NT2/D1 (cell line): Measurements from ENCODE around the gene CHCHD4.

Experiments used
- DNase-seq: peaks from one replicate; pipeline ENCODE4 v3.0.0-alpha.2; 2011; ENCODE audit warnings: low read depth, low spot score
- H3K27me3 ChIP-seq: 2 replicates; pipeline ENCODE4 v1.6.0; 2011; ENCODE audit warnings: mild to moderate bottlenecking; ENCODE audit not compliant: insufficient read length, insufficient read depth
- H3K36me3 ChIP-seq: 2 replicates; pipeline ENCODE4 v1.6.1; 2011; ENCODE audit warnings: mild to moderate bottlenecking, low read length, mixed read lengths; ENCODE audit not compliant: insufficient read depth, insufficient read length
- H3K4me1 ChIP-seq: 2 replicates; pipeline ENCODE4 v1.5.1; 2011; ENCODE audit not compliant: insufficient read depth, insufficient read length
- H3K4me3 ChIP-seq: 2 replicates; pipeline ENCODE4 v1.5.1; 2011; ENCODE audit warnings: low read depth; ENCODE audit not compliant: insufficient read length
- H3K9ac ChIP-seq: 2 replicates; pipeline ENCODE4 v1.6.0; 2011; ENCODE audit warnings: low read depth; ENCODE audit not compliant: insufficient read length
- H3K9me3 ChIP-seq: 2 replicates; pipeline ENCODE4 v1.5.1; 2011; ENCODE audit warnings: mild to moderate bottlenecking, low read length; ENCODE audit not compliant: insufficient read depth
- SUZ12 ChIP-seq: IDR thresholded peaks from 2 replicates; pipeline ENCODE4 v1.6.1; 2011; ENCODE audit not compliant: insufficient read length, insufficient read depth; ENCODE audit errors: extremely low read depth
- YY1 ChIP-seq: IDR thresholded peaks from 2 replicates; pipeline ENCODE4 v1.6.1; 2011; ENCODE audit not compliant: insufficient read length, insufficient read depth
- ZNF274 ChIP-seq: IDR thresholded peaks from 2 replicates; pipeline ENCODE4 v1.6.1; 2011; ENCODE audit warnings: mild to moderate bottlenecking, low read depth, low read length

The CHCHD4 gene

DNA sequence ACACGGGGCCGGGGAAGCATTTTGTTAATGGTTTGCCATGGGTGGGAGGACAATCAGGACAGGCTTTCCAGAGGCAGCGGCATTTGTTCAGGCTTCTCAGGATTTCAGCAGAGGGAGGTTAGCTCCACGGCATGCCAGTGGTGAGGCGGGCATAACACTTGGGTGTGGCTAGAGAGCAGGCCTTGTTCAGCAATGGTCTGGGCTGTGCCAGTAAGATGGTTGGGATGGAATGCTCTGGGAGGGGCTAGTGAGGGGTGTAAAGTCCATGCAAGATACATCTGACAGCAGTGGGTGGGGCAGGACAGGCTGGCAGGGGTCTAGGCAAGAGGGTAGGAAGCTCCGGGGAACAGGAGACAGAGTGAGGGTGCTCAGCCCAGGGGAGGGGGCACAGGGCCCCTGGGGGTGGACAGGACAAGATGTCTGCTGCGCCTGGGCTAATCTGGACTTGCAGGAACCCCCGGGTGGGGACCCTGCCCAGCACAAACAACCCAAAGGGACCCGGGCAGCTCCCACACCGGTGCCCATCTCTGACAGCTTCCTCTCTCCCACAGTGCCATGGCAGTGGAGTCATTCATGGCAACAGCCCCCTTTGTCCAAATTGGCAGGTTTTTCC is 8.6 kb upstream of the CHCHD4 start:
- Histone ChIP-seq H3K9me3 (no peaks in the 10 kb centered on the region), H3K9ac (no peak overlapping the region), H3K4me1 (no peaks in the 10 kb centered on the region), H3K36me3 (peaks cover 100% of the 10 kb centered on the region), H3K4me3 (no peak overlapping the region), H3K27me3 (no peaks in the 10 kb centered on the region)
- TF ChIP-seq SUZ12 (no peak), ZNF274 (no peak), YY1 (no peak)
- no peak for DNase-seq

DNA sequence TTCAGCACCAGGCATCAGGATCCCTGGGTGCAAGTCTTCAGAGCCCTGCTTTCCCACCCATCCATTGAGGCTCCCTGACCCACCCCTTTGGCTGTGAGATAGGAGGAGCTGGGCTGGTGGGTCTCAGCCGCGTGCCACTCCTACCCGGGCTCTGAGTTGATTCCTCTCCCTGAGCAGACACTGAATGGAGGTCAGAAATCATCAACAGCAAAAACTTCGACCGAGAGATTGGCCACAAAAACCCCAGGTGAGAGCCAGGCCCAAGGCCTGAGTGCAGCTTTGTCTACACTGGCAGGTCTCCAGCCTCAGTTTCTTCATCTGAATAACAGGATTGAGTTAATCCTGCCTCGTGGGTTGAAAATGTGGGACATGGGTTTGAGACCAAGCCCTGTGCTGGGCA is 8.0 kb upstream of the CHCHD4 start:
- no peaks in the 10 kb centered on the region for H3K4me1 ChIP-seq
- H3K4me3 ChIP-seq: no peak overlapping the region
- TF ChIP-seq ZNF274 (no peak), YY1 (no peak), SUZ12 (no peak)
- H3K27me3 ChIP-seq: no peaks in the 10 kb centered on the region
- H3K9me3 ChIP-seq: no peaks in the 10 kb centered on the region
- no peak for DNase-seq
- H3K36me3 ChIP-seq: peaks cover 100% of the 10 kb centered on the region
- no peak overlapping the region for H3K9ac ChIP-seq

- H3K27me3 ChIP-seq: no peaks in the 10 kb centered on the region
- TF ChIP-seq SUZ12 (no peak), ZNF274 (no peak), YY1 (no peak)
- H3K9me3 ChIP-seq: no peaks in the 10 kb centered on the region
- H3K9ac ChIP-seq: no peak overlapping the region
- H3K4me1 ChIP-seq: no peaks in the 10 kb centered on the region
- no peak for DNase-seq
- no peak overlapping the region for H3K4me3 ChIP-seq
- peaks cover 100% of the 10 kb centered on the region for H3K36me3 ChIP-seq
Measured at GRCh38 chr3:14132120-14132519, 7.5 kb upstream of the CHCHD4 start.

DNA sequence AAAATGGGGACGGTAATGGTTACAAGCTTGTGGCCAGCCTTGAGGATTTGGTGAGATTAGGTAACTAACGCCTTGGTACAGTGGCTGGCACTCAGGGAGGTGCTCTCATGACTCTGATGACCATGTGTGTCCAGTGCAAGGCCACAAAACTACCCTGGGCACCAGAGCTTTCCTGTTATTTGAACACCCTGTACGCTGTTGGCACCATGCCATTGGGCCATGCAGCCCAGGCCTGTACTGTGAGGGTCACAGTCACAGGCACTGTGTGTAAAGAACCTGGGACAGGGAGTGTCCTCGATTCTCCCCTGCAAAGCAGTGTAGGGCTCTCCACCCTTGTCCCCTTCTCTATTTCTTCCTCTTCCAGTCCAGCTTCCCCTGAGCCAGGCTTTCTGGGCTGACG is 6.5 kb upstream of the CHCHD4 start:
- no peaks in the 10 kb centered on the region for H3K27me3 ChIP-seq
- H3K9me3 ChIP-seq: no peaks in the 10 kb centered on the region
- no peak overlapping the region for H3K9ac ChIP-seq
- peaks cover 100% of the 10 kb centered on the region for H3K36me3 ChIP-seq
- no peak for DNase-seq
- no peak for TF ChIP-seq SUZ12
- TF ChIP-seq ZNF274: no peak
- no peak for TF ChIP-seq YY1
- no peak overlapping the region for H3K4me3 ChIP-seq
- peaks cover 5% of the 10 kb centered on the region for H3K4me1 ChIP-seq

GRCh38 chr3:14130707-14131106 is 6.0 kb upstream of the CHCHD4 start:
- Histone ChIP-seq H3K9ac (no peak overlapping the region), H3K4me3 (no peak overlapping the region), H3K36me3 (peaks cover 98% of the 10 kb centered on the region), H3K9me3 (no peaks in the 10 kb centered on the region), H3K4me1 (peaks cover 5% of the 10 kb centered on the region), H3K27me3 (no peaks in the 10 kb centered on the region)
- no peak for DNase-seq
- TF ChIP-seq YY1: no peak
- TF ChIP-seq ZNF274: no peak
- TF ChIP-seq SUZ12: no peak

DNA sequence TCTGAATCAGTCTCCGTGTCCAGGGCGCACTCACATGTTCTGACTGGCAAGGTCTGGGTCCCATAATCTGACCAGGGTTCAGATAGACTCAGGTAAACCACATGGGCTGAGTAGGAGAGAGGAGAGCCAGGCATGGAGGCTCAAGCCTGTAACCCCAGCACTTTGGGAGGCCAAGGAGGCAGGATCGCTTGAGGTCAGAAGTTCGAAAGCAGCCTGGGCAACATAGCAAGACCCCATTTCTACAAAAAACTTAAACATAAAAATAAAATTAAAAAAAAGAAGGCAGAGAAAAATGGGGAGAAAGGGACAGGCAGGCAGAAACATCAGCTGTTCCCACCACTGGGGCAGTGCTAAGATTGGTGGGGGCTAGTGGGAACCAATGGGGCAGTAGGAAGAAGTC is 5.6 kb upstream of the CHCHD4 start:
- H3K36me3 ChIP-seq: peaks cover 93% of the 10 kb centered on the region
- DNase-seq: no peak
- no peaks in the 10 kb centered on the region for H3K9me3 ChIP-seq
- H3K4me1 ChIP-seq: peaks cover 5% of the 10 kb centered on the region
- no peak for TF ChIP-seq SUZ12
- no peak for TF ChIP-seq ZNF274
- TF ChIP-seq YY1: no peak
- H3K27me3 ChIP-seq: no peaks in the 10 kb centered on the region
- no peak overlapping the region for H3K4me3 ChIP-seq
- no peak overlapping the region for H3K9ac ChIP-seq

DNA sequence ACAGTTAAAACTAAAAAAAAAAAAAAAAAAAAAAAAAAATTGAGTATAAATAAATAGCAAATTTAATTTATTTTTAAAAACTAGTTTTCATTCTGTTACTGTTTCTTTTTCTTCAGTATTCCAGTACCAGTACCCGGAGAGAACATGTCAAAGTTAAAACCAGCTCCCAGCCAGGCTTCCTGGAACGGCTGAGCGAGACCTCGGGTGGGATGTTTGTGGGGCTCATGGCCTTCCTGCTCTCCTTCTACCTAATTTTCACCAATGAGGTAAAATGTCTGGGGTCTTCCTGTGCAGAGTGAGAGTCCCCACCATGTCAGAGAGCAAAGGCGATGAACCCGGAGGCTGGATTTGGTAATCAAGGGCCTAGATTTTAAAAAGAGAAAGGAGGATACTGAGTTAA is 4.6 kb upstream of the CHCHD4 start:
- no peaks in the 10 kb centered on the region for H3K9me3 ChIP-seq
- no peak overlapping the region for H3K9ac ChIP-seq
- H3K27me3 ChIP-seq: no peaks in the 10 kb centered on the region
- peaks cover 5% of the 10 kb centered on the region for H3K4me1 ChIP-seq
- peaks cover 84% of the 10 kb centered on the region for H3K36me3 ChIP-seq
- TF ChIP-seq YY1 (no peak), SUZ12 (no peak), ZNF274 (no peak)
- no peak for DNase-seq
- no peak overlapping the region for H3K4me3 ChIP-seq
